Heart left ventricle (tissue), 16 donors: Measurements from ENCODE around the gene GPR39. TPM values are rescaled to one million over a fixed set of nuclear protein-coding genes. Genes with fewer than 3 reads are reported as not detected.

ENCODE experiments used
- ATAC-seq, 4 donors: fragments of 200-7000 bp; cut with Tn5 transposase; one replicate each; pipeline ENCODE4 v1.9.1; 2020 to 2022; ENCODE audit warnings: moderate library complexity in 4 of 4, mild to moderate bottlenecking in 3 of 4, moderate number of reproducible peaks in 1 of 4
- DNase-seq, 5 donors: peaks; one replicate each; pipeline ENCODE4 v3.0.0-alpha.2; 2020
- H3K27ac ChIP-seq, 12 donors: fragments of 200-600 bp; sonication (generic) in 4 of 12; one replicate each; pipeline versions ENCODE4 v1.5.0 to v1.8.0; 2016 to 2022; ENCODE audit warnings: mild to moderate bottlenecking in 2 of 12
- H3K27me3 ChIP-seq, 9 donors: fragments of 200-600 bp; sonication (generic) in 2 of 9; one replicate each; pipeline versions ENCODE4 v1.5.1 to v1.8.0; 2016 to 2022; ENCODE audit warnings: mild to moderate bottlenecking in 3 of 9
- H3K36me3 ChIP-seq, 9 donors: fragments of 200-600 bp; sonication (generic) in 2 of 9; one replicate each; pipeline versions ENCODE4 v1.5.0 to v1.8.0; 2018 to 2022; ENCODE audit warnings: mild to moderate bottlenecking in 2 of 9
- H3K4me1 ChIP-seq, 12 donors: fragments of 200-600 bp; sonication (generic) in 4 of 12; one replicate each; pipeline versions ENCODE4 v1.5.0 to v1.8.0; 2016 to 2022; ENCODE audit warnings: mild to moderate bottlenecking in 3 of 12
- H3K4me3 ChIP-seq, 12 donors: fragments of 200-600 bp; sonication (generic) in 4 of 12; one replicate each; pipeline versions ENCODE4 v1.5.0 to v1.8.0; 2017 to 2022; ENCODE audit warnings: mild to moderate bottlenecking in 9 of 12, moderate library complexity in 4 of 12
- H3K9me3 ChIP-seq, 12 donors: fragments of 200-600 bp; sonication (generic) in 4 of 12; one replicate each; pipeline versions ENCODE4 v1.5.0 to v1.8.0; 2016 to 2022; ENCODE audit warnings: mild to moderate bottlenecking in 1 of 12
- CTCF ChIP-seq, 12 donors: fragments of 200-600 bp; sonication (generic) in 4 of 12; IDR thresholded peaks; one replicate each; pipeline versions ENCODE4 v1.5.0 to v1.8.0; 2018 to 2022; ENCODE audit warnings: antibody characterized with exemption in 12 of 12, mild to moderate bottlenecking in 5 of 12
- POLR2A ChIP-seq, 2 donors: fragments of 450-650 bp; IDR thresholded peaks; one replicate each; pipeline ENCODE4 v1.6.1; 2017; ENCODE audit warnings: antibody characterized with exemption in 2 of 2, mild to moderate bottlenecking in 2 of 2, moderate library complexity in 2 of 2
- WGBS, 4 donors: extraction: QIAGEN DNeasy Blood & Tissue Kit in 2 of 4; methylation state at CpG; one replicate each; pipeline versions ENCODE4 v1.1.5 to v1.1.7; 2013 to 2018; 5-methylcytosine and 5-hydroxymethylcytosine counted together
- intact Hi-C, 10 donors: fragments of 100-400 bp; cut with DNase I; formaldehyde crosslinking; loops; one replicate each; pipeline versions ENCODE4 v1.11.1 to v1.14.2; 2022
- polyA plus RNA-seq, 2 donors: library from polyadenylated mRNA; stranded (reverse); fragments of 200-250 nt; gene quantifications; one replicate each; pipeline ENCODE4 v1.2.3, GENCODE V29; 2013
- total RNA-seq, 9 donors: library from RNA; depleted of rRNA in 2 of 9; stranded (reverse); fragments of >200 nt in 2 of 9; fragmentation: NEBNext Ultra II Directional in 3 of 9; extraction: Animal tissue kit (Norgen Biotek cat#: 25700) in 3 of 9; gene quantifications; one replicate each; pipeline versions ENCODE4 v1.1.0 to v1.2.4, GENCODE V29; 2016 to 2023
- donor health status: ischemic (EF 13 %, LVEDD 7.1; RV severe dilation, severe dysfunction).
- donor health status: healthy with polysubstance abuse.
- donor health status: DM: no; HTN: yes; CAD: no.
- donor health status: DM: no; HTN: no; CAD: no.
- donor health status: ischemic (EF 25% LVEDD 6.9; RV normal size, moderate dysfunction).
- donor health status: ischemic (EF 25% LVEDD 5.7; RV mildly dilated, moderate dysfunction).
- donor health status: healthy.
- donor health status: DM: yes; HTN: yes; CAD: no.
- donor health status: ischemic (EF 35%, LVEDD 5.7; RV mildly dilated, moderate dysfunction).
- donor health status: nonischemic (EF 11% LVEDD 7.7; RV severe dilation, severe dysfunction).
- donor health status: DM: yes; HTN: yes; CAD: no.
- donor health status: PGD.
- donor health status: ischemic (EF 29% LVEDD 5.4; RV normal size, mild dysfunction).
- donor health status: nonischemic (EF 23%, LVEDD 6.1; RV moderate dilation, normal function).

The GPR39 gene
- total and polyA plus RNA-seq, 11 donors, result 0.11 TPM; not detected in 10

- Histone ChIP-seq H3K4me3 (no peak overlapping the region), H3K27ac (no peak overlapping the region), H3K4me1 (no peaks in the 10 kb centered on the region), H3K9me3 (no peaks in the 10 kb centered on the region), H3K36me3 (no peaks in the 10 kb centered on the region), H3K27me3 (peaks cover 0 to 12% (median 0%) of the 10 kb centered on the region in 9 donors)
- TF ChIP-seq POLR2A (IDR thresholded peaks at IDR 0.05) (no peak), CTCF (IDR thresholded peaks at IDR 0.05) (no peak)
- DNase-seq, result no peak
- WGBS, 4 donors, result 89 to 94% (median 92%) methylated on average over 3 of the region's 3 CpGs
- intact Hi-C loops, result loop anchor here in 4 of 10 donors (10.0 kb wide), 3 partner anchors 505 to 1185 kb away; no protein-coding TSS in a partner anchor
- no peak for ATAC-seq
These were observed 242.7 kb downstream of the GPR39 start for GRCh38 chr2:132659331-132659730.

GRCh38 chr2:132662732-132663131 lies 246.1 kb downstream of the GPR39 start:
- intact Hi-C loops, result loop anchor here in 1 of 10 donors (10.0 kb wide), 1 partner anchor 502 kb away; no protein-coding TSS in a partner anchor
- no peak for DNase-seq
- no peak overlapping the region for H3K4me3 ChIP-seq
- no peak overlapping the region for H3K27ac ChIP-seq
- H3K27me3 ChIP-seq, result peaks cover 0 to 32% (median 6%) of the 10 kb centered on the region in 9 donors
- WGBS, 4 donors, result 53 to 70% (median 62%) methylated on average over 3 of the region's 3 CpGs
- TF ChIP-seq CTCF (IDR thresholded peaks at IDR 0.05), result no peak
- ATAC-seq, result no peak
- no peaks in the 10 kb centered on the region for H3K4me1 ChIP-seq
- no peaks in the 10 kb centered on the region for H3K9me3 ChIP-seq
- H3K36me3 ChIP-seq, result no peaks in the 10 kb centered on the region

- Histone ChIP-seq H3K27ac (no peak overlapping the region), H3K4me3 (no peak overlapping the region), H3K27me3 (peaks cover 9 to 46% (median 19%) of the 10 kb centered on the region in 9 donors), H3K4me1 (peaks cover 0 to 10% (median 5%) of the 10 kb centered on the region in 12 donors), H3K9me3 (no peaks in the 10 kb centered on the region), H3K36me3 (no peaks in the 10 kb centered on the region)
- no peak for TF ChIP-seq POLR2A (IDR thresholded peaks at IDR 0.05)
- TF ChIP-seq CTCF (IDR thresholded peaks at IDR 0.05), result no peak
- ATAC-seq, result no peak
- WGBS, 4 donors, result 82 to 87% (median 85%) methylated on average over 2 of the region's 2 CpGs
- intact Hi-C loops, result loop anchor here in 1 of 10 donors (10.0 kb wide), 1 partner anchor 501 kb away; no protein-coding TSS in a partner anchor
- DNase-seq, result no peak
These were observed 247.5 kb downstream of the GPR39 start for GRCh38 chr2:132664096-132664495.

GRCh38 chr2:132665401-132666140 lies 249.0 kb downstream of the GPR39 start:
- 87 to 97% (median 92%) methylated on average over 4 of the region's 4 CpGs for WGBS, 4 donors
- H3K27me3 ChIP-seq, result peaks cover 15 to 56% (median 33%) of the 10 kb centered on the region in 9 donors
- no peak overlapping the region for H3K27ac ChIP-seq
- no peaks in the 10 kb centered on the region for H3K36me3 ChIP-seq
- ATAC-seq (no peak), DNase-seq (no peak)
- peaks cover 0 to 24% (median 14%) of the 10 kb centered on the region in 12 donors for H3K4me1 ChIP-seq
- no peaks in the 10 kb centered on the region for H3K9me3 ChIP-seq
- TF ChIP-seq CTCF (IDR thresholded peaks at IDR 0.05) (no peak), POLR2A (IDR thresholded peaks at IDR 0.05) (no peak)
- intact Hi-C loops, result loop anchor here in 1 of 10 donors (10.0 kb wide), 1 partner anchor 499 kb away; no protein-coding TSS in a partner anchor
- H3K4me3 ChIP-seq, result no peak overlapping the region
